GM15510 (cell line): ENCODE results near the gene PTPA.

Source experiments
- POLR2A ChIP-seq: IDR thresholded peaks from 3 replicates; pipeline ENCODE4 v1.6.1; 2011; ENCODE audit warnings: borderline replicate concordance; ENCODE audit not compliant: insufficient read length; ENCODE audit errors: extremely low read depth

Gene PTPA

GRCh38 chr9:129150122-129150521 lies 38.9 kb downstream of the PTPA start:
- TF ChIP-seq POLR2A: no peak

- TF ChIP-seq POLR2A: no peak
Observed at GRCh38 chr9:129150672-129151211, 39.5 kb downstream of the PTPA start.

- TF ChIP-seq POLR2A: no peak
Observed at GRCh38 chr9:129151469-129151868, 40.3 kb downstream of the PTPA start.

- TF ChIP-seq POLR2A: no peak
Observed at GRCh38 chr9:129154866-129155477, 43.8 kb downstream of the PTPA start.

- TF ChIP-seq POLR2A: no peak
Observed at GRCh38 chr9:129156163-129156562, 44.9 kb downstream of the PTPA start.

GRCh38 chr9:129160712-129161533 lies 49.7 kb downstream of the PTPA start:
- TF ChIP-seq POLR2A: no peak

- TF ChIP-seq POLR2A: no peak
Observed at GRCh38 chr9:129161534-129161837, 50.3 kb downstream of the PTPA start.

GRCh38 chr9:129162497-129163197 lies 51.4 kb downstream of the PTPA start:
- no peak for TF ChIP-seq POLR2A

- TF ChIP-seq POLR2A: no peak
Observed at GRCh38 chr9:129163753-129164152, 52.5 kb downstream of the PTPA start.

- no peak for TF ChIP-seq POLR2A
Observed at GRCh38 chr9:129164246-129164930, 53.2 kb downstream of the PTPA start.

- no peak for TF ChIP-seq POLR2A
Observed at GRCh38 chr9:129165198-129165597, 54.0 kb downstream of the PTPA start.

GRCh38 chr9:129166623-129167557 lies 55.7 kb downstream of the PTPA start:
- no peak for TF ChIP-seq POLR2A

GRCh38 chr9:129170229-129170628 lies 59.0 kb downstream of the PTPA start:
- no peak for TF ChIP-seq POLR2A
